Liver (tissue), 9 donors: ENCODE measurements around the gene ZNF649. TPM values are rescaled to one million over a fixed set of nuclear protein-coding genes. Genes with fewer than 3 reads are reported as not detected.
"Not testable (repeated sequence)": the region's sequence is repeated elsewhere in the genome, so short reads cannot be mapped to it uniquely, and the experiment has no call there.

Experiments
- DNase-seq: peaks from one replicate; pipeline ENCODE4 v3.0.0-alpha.2; 2017; ENCODE audit warnings: low spot score
- H3K27ac ChIP-seq, 2 donors: one replicate each; pipeline ENCODE4 v1.7.0; 2013; ENCODE audit warnings: inconsistent platforms in 2 of 2, low read length in 2 of 2, control low read depth in 1 of 2, low read depth in 1 of 2, mild to moderate bottlenecking in 1 of 2
- H3K27me3 ChIP-seq, 4 donors: one replicate each; pipeline versions ENCODE4 v1.6.1 to v1.7.0; 2013; ENCODE audit warnings: low read length in 3 of 4, inconsistent platforms in 1 of 4, mild to moderate bottlenecking in 1 of 4, moderate library complexity in 1 of 4; ENCODE audit not compliant: control insufficient read depth in 4 of 4, insufficient read depth in 4 of 4
- H3K36me3 ChIP-seq, 4 donors: one replicate each; pipeline versions ENCODE4 v1.6.1 to v1.7.0; 2013; ENCODE audit warnings: low read length in 3 of 4, mild to moderate bottlenecking in 3 of 4, low read depth in 1 of 4, moderate library complexity in 1 of 4; ENCODE audit not compliant: control insufficient read depth in 4 of 4, insufficient read depth in 3 of 4
- H3K4me1 ChIP-seq, 4 donors: one replicate each; pipeline versions ENCODE4 v1.6.1 to v1.7.0; 2013; ENCODE audit warnings: low read length in 3 of 4, mild to moderate bottlenecking in 3 of 4, moderate library complexity in 1 of 4; ENCODE audit not compliant: control insufficient read depth in 4 of 4, insufficient read depth in 4 of 4
- H3K4me3 ChIP-seq, 3 donors: one replicate each; pipeline versions ENCODE4 v1.6.1 to v1.7.0; 2013; ENCODE audit warnings: low read length in 3 of 3, control low read depth in 1 of 3, low read depth in 1 of 3, mild to moderate bottlenecking in 1 of 3
- H3K9ac ChIP-seq, 2 donors: one replicate each; pipeline ENCODE4 v1.7.0; 2013; ENCODE audit warnings: low read length in 2 of 2, mild to moderate bottlenecking in 2 of 2, moderate library complexity in 2 of 2, control low read depth in 1 of 2, low read depth in 1 of 2
- H3K9me3 ChIP-seq, 4 donors: one replicate each; pipeline versions ENCODE4 v1.6.1 to v1.7.0; 2013; ENCODE audit warnings: low read length in 3 of 4; ENCODE audit not compliant: control insufficient read depth in 4 of 4
- EGR1 ChIP-seq, 2 donors: IDR thresholded peaks; 2 replicates each; pipeline ENCODE4 v1.6.1; 2016 to 2018; ENCODE audit warnings: antibody characterized with exemption in 2 of 2, low read depth in 2 of 2
- FOXA1 ChIP-seq: IDR thresholded peaks from 2 replicates; pipeline ENCODE4 v1.6.1; 2016; ENCODE audit warnings: antibody characterized with exemption
- GABPA ChIP-seq, 2 donors: IDR thresholded peaks in 1 of 2; conservative IDR thresholded peaks in 1 of 2; 2 replicates each; pipeline ENCODE4 v1.6.1; 2016; ENCODE audit warnings: antibody characterized with exemption in 2 of 2, mild to moderate bottlenecking in 1 of 2, moderate library complexity in 1 of 2
- HNF4A ChIP-seq, 2 donors: conservative IDR thresholded peaks; 2 replicates each; pipeline ENCODE4 v1.6.1; 2016; ENCODE audit warnings: antibody characterized with exemption in 2 of 2, mild to moderate bottlenecking in 2 of 2
- JUND ChIP-seq, 2 donors: IDR thresholded peaks; 2 replicates each; pipeline ENCODE4 v1.6.1; 2016; ENCODE audit warnings: antibody characterized with exemption in 2 of 2
- RAD21 ChIP-seq, 2 donors: IDR thresholded peaks; 2 replicates each; pipeline ENCODE4 v1.6.1; 2016; ENCODE audit warnings: antibody characterized with exemption in 2 of 2, mild to moderate bottlenecking in 2 of 2
- SP1 ChIP-seq: IDR thresholded peaks from 2 replicates; pipeline ENCODE4 v1.6.1; 2018; ENCODE audit warnings: antibody characterized with exemption, mild to moderate bottlenecking
- TAF1 ChIP-seq: conservative IDR thresholded peaks from 2 replicates; pipeline ENCODE4 v1.6.1; 2016; ENCODE audit warnings: antibody characterized with exemption, mild to moderate bottlenecking
- YY1 ChIP-seq: IDR thresholded peaks from 2 replicates; pipeline ENCODE4 v1.6.1; 2016; ENCODE audit warnings: antibody characterized with exemption, mild to moderate bottlenecking
- WGBS: extraction: QIAGEN DNeasy Blood & Tissue Kit; methylation state at CpG from one replicate; pipeline ENCODE4 v1.1.7; 2013; 5-methylcytosine and 5-hydroxymethylcytosine counted together
- polyA plus RNA-seq, 2 donors: library from polyadenylated mRNA; stranded (reverse) in 1 of 2; unstranded in 1 of 2; fragments of 200-250 nt in 1 of 2; fragments of >200 nt in 1 of 2; fragmentation: Nextera tagmentation in 1 of 2; extraction: Ambion mirVana in 1 of 2; gene quantifications; one replicate each; pipeline versions ENCODE4 v1.2.1 to v1.2.3, GENCODE V29; 2013 to 2015
- total RNA-seq, 2 donors: library from RNA; depleted of rRNA; stranded (reverse); fragments of >200 nt; gene quantifications; one replicate each; pipeline ENCODE4 v1.2.3, GENCODE V29; 2014
- TF ChIP-seq, protein P1 (sequence below): IDR thresholded peaks from 2 replicates; pipeline ENCODE4 v1.6.1; 2016; ENCODE audit warnings: antibody characterized with exemption
- TF ChIP-seq, protein P2 (sequence below): fragments of 150-350 bp; IDR thresholded peaks from 2 replicates; pipeline ENCODE4 v1.5.1; 2017; ENCODE audit warnings: improper control_type of control experiment, low read depth, low read length; ENCODE audit not compliant: missing input control
- TF ChIP-seq, protein P3 (sequence below): IDR thresholded peaks from 2 replicates; pipeline ENCODE4 v1.6.1; 2016; ENCODE audit warnings: antibody characterized with exemption, mild to moderate bottlenecking
- donor health status: healthy.
- donor health status: healthy.
- donor health status: healthy.
- donor health status: healthy.
- donor health status: healthy.

ZNF649 gene
- total and polyA plus RNA-seq, 4 donors = 0.83 to 5.0 (median 3.1) TPM

DNA sequence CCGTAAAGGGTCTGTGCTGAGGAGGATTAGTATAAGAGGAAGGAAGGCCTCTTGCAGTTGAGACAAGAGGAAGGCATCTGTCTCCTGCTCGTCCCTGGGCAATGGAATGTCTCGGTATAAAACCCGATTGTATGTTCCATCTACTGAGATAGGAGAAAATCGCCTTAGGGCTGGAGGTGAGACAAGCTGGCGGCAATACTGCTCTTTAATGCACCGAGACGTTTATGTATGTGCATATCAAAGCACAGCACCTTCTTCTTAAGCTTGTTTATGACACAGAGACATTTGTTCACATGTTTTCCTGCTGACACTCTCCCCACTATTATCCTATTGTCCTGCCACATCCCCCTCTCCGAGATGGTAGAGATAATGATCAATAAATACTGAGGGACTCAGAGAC is 1.3 kb upstream of the ZNF649 start:
- not testable (repeated sequence) for H3K9ac ChIP-seq, DNase-seq, H3K36me3 ChIP-seq, H3K27ac ChIP-seq, H3K27me3 ChIP-seq, H3K4me1 ChIP-seq
- Histone ChIP-seq H3K9me3 (peaks cover 17 to 44% (median 23%) of the 10 kb centered on the region in 4 donors), H3K4me3 (peak overlapping the region in 1 of 3 donors; percentile 16)
- 33% methylated on average over 9 of the region's 9 CpGs for WGBS

DNA sequence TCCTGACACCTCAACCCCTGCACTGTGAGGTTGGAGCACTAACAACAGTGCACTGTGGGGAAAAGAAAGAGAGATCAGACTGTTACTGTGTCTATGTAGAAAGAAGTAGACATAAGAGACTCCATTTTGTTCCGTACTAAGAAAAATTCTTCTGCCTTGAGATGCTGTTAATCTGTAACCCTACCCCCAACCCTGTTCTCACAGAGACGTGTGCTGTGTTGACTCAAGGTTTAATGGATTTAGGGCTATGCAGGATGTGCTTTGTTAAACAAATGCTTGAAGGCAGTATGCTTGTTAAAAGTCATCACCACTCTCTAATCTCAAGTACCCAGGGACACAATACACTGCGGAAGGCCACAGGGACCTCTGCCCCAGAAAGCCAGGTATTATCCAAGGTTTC is 822 bp upstream of the ZNF649 start:
- H3K9ac ChIP-seq, H3K36me3 ChIP-seq, DNase-seq, H3K27ac ChIP-seq, H3K4me1 ChIP-seq, H3K27me3 ChIP-seq: not testable (repeated sequence)
- WGBS = 63% methylated on average over 3 of the region's 3 CpGs
- Histone ChIP-seq H3K4me3 (peak overlapping the region in 1 of 3 donors; percentile 3), H3K9me3 (peaks cover 21 to 46% (median 25%) of the 10 kb centered on the region in 4 donors)

DNA sequence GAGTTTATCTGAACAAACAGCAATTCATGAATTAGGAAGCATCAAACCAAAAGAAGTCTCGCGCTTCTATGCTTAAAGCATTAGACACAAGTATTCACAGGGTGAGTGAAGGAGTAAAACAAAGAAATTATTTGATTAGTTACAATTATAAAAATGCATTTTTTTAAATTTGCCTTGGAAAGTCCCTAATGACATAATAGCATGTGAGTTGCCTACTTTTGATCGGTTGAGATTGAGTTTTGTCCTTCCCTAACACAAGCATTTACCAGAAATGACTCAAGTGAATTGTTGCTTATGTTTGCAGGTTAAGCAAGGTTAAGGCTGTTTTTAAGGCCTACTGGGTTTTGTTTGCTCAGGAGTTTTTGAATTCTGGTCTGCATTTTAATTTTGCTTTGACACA is 389 bp upstream of the ZNF649 start:
- peaks cover 2 to 9% (median 5%) of the 10 kb centered on the region in 4 donors for H3K4me1 ChIP-seq
- H3K27me3 ChIP-seq = no peaks in the 10 kb centered on the region
- DNase-seq = no peak
- no peak overlapping the region for H3K9ac ChIP-seq
- peaks cover 0 to 13% (median 8%) of the 10 kb centered on the region in 4 donors for H3K36me3 ChIP-seq
- 39% methylated on average over 3 of the region's 3 CpGs for WGBS
- peaks cover 25 to 48% (median 28%) of the 10 kb centered on the region in 4 donors for H3K9me3 ChIP-seq
- peak overlapping the region in 2 of 3 donors; percentile 3 to 91 for H3K4me3 ChIP-seq
- TF ChIP-seq TAF1 (no peak), HNF4A (conservative IDR thresholded peaks at IDR 0.05) (no peak)
- TF ChIP-seq, protein P1, sequence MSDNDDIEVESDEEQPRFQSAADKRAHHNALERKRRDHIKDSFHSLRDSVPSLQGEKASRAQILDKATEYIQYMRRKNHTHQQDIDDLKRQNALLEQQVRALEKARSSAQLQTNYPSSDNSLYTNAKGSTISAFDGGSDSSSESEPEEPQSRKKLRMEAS = peak; percentile 3
- H3K27ac ChIP-seq = no peak overlapping the region

DNA sequence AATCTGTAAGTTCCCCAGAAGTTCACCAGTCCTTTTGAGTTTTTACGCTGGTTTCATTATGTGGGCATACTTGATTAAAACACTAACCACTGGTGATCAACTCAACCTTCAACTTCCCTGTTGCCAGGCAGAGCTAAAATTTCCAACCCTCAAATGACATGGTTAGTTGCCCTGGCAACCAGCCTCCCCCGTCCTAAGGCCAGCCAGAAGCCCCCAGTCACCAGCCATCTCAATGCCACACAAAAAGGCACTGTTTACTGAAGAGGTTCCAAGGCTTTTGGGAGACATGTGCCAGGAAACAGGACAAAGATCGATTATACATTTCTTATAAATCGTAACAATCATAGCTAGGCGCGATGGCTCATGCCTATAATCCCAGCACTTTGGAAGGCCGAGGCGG is 1.6 kb downstream of the ZNF649 start:
- 82% methylated on average over 8 of the region's 8 CpGs for WGBS
- Histone ChIP-seq H3K9me3 (peaks cover 31 to 54% (median 37%) of the 10 kb centered on the region in 4 donors), H3K4me3 (peak overlapping the region in 2 of 3 donors; percentile 3 to 86), H3K36me3 (peaks cover 2 to 32% (median 26%) of the 10 kb centered on the region in 4 donors), H3K9ac (no peak overlapping the region), H3K4me1 (peaks cover 2 to 9% (median 5%) of the 10 kb centered on the region in 4 donors), H3K27ac (no peak overlapping the region), H3K27me3 (no peaks in the 10 kb centered on the region)
- no peak for DNase-seq
- no peak for TF ChIP-seq SP1

DNA sequence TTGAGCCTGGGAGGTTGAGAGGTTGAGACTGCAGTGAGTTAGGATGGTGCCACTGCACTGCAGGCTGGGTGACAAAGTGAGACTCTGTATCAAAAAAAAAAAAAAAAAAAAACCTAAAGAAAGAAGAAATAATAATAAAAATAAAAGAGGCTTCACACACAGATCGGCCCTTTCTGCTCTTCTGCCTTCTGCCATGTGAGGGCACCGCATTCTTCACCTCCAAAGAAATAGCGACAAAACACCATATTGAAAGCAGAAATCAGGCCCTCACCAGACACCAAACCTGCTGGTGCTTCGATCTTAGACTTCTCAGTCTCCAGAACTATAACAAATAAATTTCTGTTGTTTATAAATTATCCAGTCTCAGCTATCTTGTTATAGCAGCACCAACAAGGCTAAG is 3.0 kb downstream of the ZNF649 start:
- Histone ChIP-seq H3K27ac (no peak overlapping the region), H3K4me1 (peaks cover 2 to 9% (median 5%) of the 10 kb centered on the region in 4 donors), H3K36me3 (peaks cover 3 to 46% (median 38%) of the 10 kb centered on the region in 4 donors), H3K9me3 (peaks cover 28 to 60% (median 44%) of the 10 kb centered on the region in 4 donors), H3K4me3 (peak overlapping the region in 2 of 3 donors; percentile 24 to 36), H3K27me3 (no peaks in the 10 kb centered on the region), H3K9ac (no peak overlapping the region)
- 94% methylated on average over 4 of the region's 4 CpGs for WGBS
- no peak for DNase-seq
- TF ChIP-seq, protein P2, sequence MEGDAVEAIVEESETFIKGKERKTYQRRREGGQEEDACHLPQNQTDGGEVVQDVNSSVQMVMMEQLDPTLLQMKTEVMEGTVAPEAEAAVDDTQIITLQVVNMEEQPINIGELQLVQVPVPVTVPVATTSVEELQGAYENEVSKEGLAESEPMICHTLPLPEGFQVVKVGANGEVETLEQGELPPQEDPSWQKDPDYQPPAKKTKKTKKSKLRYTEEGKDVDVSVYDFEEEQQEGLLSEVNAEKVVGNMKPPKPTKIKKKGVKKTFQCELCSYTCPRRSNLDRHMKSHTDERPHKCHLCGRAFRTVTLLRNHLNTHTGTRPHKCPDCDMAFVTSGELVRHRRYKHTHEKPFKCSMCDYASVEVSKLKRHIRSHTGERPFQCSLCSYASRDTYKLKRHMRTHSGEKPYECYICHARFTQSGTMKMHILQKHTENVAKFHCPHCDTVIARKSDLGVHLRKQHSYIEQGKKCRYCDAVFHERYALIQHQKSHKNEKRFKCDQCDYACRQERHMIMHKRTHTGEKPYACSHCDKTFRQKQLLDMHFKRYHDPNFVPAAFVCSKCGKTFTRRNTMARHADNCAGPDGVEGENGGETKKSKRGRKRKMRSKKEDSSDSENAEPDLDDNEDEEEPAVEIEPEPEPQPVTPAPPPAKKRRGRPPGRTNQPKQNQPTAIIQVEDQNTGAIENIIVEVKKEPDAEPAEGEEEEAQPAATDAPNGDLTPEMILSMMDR = no peak
- TF ChIP-seq, protein P3, sequence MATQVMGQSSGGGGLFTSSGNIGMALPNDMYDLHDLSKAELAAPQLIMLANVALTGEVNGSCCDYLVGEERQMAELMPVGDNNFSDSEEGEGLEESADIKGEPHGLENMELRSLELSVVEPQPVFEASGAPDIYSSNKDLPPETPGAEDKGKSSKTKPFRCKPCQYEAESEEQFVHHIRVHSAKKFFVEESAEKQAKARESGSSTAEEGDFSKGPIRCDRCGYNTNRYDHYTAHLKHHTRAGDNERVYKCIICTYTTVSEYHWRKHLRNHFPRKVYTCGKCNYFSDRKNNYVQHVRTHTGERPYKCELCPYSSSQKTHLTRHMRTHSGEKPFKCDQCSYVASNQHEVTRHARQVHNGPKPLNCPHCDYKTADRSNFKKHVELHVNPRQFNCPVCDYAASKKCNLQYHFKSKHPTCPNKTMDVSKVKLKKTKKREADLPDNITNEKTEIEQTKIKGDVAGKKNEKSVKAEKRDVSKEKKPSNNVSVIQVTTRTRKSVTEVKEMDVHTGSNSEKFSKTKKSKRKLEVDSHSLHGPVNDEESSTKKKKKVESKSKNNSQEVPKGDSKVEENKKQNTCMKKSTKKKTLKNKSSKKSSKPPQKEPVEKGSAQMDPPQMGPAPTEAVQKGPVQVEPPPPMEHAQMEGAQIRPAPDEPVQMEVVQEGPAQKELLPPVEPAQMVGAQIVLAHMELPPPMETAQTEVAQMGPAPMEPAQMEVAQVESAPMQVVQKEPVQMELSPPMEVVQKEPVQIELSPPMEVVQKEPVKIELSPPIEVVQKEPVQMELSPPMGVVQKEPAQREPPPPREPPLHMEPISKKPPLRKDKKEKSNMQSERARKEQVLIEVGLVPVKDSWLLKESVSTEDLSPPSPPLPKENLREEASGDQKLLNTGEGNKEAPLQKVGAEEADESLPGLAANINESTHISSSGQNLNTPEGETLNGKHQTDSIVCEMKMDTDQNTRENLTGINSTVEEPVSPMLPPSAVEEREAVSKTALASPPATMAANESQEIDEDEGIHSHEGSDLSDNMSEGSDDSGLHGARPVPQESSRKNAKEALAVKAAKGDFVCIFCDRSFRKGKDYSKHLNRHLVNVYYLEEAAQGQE = no peak
- TF ChIP-seq GABPA (IDR thresholded peaks at IDR 0.05 in 1 of 2, conservative IDR thresholded peaks at IDR 0.05 in 1 of 2) (no peak), JUND (IDR thresholded peaks at IDR 0.05) (no peak), RAD21 (IDR thresholded peaks at IDR 0.05) (no peak), YY1 (no peak), TAF1 (no peak), SP1 (no peak), FOXA1 (no peak), EGR1 (IDR thresholded peaks at IDR 0.05; ENCODE audit: low read depth in 2 of 2) (no peak)
